ENCODE data around the gene XRCC4. TPM values are rescaled to one million over a fixed set of nuclear protein-coding genes. Genes with fewer than 3 reads are reported as not detected.

XRCC4 gene
- polyA plus RNA-seq, 1 donor: 8.5 TPM

- no peak for DNase-seq
- Histone ChIP-seq H3K4me1 (ENCODE audit: control insufficient read depth, insufficient read depth, low read length) (no peaks in the 10 kb centered on the region), H3K4me3 (ENCODE audit: low read length) (no peak overlapping the region), H3K9me3 (ENCODE audit: control insufficient read depth, low read depth, low read length) (no peaks in the 10 kb centered on the region), H3K27me3 (ENCODE audit: control insufficient read depth, insufficient read depth, low read length) (no peaks in the 10 kb centered on the region), H3K36me3 (ENCODE audit: control insufficient read depth, insufficient read depth, low read length) (no peaks in the 10 kb centered on the region), H3K27ac (ENCODE audit: low read length) (no peak overlapping the region)
Observed at GRCh38 chr5:83219077-83219476, 141.7 kb downstream of the XRCC4 start.

DNA sequence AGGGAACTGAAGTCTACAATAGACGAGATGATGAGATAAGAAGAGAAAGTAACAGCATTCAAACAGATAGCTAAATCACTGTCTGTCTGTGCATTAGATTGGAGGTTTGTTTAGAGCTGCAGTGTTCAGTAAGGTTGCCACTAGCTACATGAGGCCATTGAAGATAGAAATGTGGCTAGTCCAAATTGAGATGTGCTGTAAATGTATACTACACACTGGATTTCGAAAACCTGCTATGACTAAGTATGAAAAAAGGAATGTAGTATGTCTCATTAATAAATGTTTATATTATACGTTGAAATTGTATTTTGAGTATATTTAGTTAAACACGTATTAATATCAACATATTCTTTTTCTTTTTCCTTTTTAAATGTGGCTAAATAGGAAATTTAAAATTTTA, 142.1 kb downstream of the XRCC4 start:
- no peak overlapping the region for H3K4me3 ChIP-seq (ENCODE audit: low read length)
- H3K36me3 ChIP-seq (ENCODE audit: control insufficient read depth, insufficient read depth, low read length): no peaks in the 10 kb centered on the region
- no peaks in the 10 kb centered on the region for H3K9me3 ChIP-seq (ENCODE audit: control insufficient read depth, low read depth, low read length)
- WGBS (ENCODE audit: insufficient coverage, low lambda C conversion rate): 69% methylated on average over 4 of the region's 4 CpGs
- no peak for DNase-seq
- no peak overlapping the region for H3K27ac ChIP-seq (ENCODE audit: low read length)
- H3K27me3 ChIP-seq (ENCODE audit: control insufficient read depth, insufficient read depth, low read length): no peaks in the 10 kb centered on the region
- H3K4me1 ChIP-seq (ENCODE audit: control insufficient read depth, insufficient read depth, low read length): no peaks in the 10 kb centered on the region

GRCh38 chr5:83220331-83220730, 143.0 kb downstream of the XRCC4 start:
- Histone ChIP-seq H3K27me3 (ENCODE audit: control insufficient read depth, insufficient read depth, low read length) (no peaks in the 10 kb centered on the region), H3K4me1 (ENCODE audit: control insufficient read depth, insufficient read depth, low read length) (no peaks in the 10 kb centered on the region), H3K9me3 (ENCODE audit: control insufficient read depth, low read depth, low read length) (no peaks in the 10 kb centered on the region), H3K27ac (ENCODE audit: low read length) (no peak overlapping the region), H3K4me3 (ENCODE audit: low read length) (no peak overlapping the region), H3K36me3 (ENCODE audit: control insufficient read depth, insufficient read depth, low read length) (no peaks in the 10 kb centered on the region)
- no peak for DNase-seq
- 43% methylated on average over 2 of the region's 3 CpGs for WGBS (ENCODE audit: insufficient coverage, low lambda C conversion rate)

- no peak for DNase-seq
- H3K4me3 ChIP-seq (ENCODE audit: low read length): no peak overlapping the region
- H3K27ac ChIP-seq (ENCODE audit: low read length): no peak overlapping the region
- no CpG with 5 or more reads among the region's 2 CpGs for WGBS (ENCODE audit: insufficient coverage, low lambda C conversion rate)
- H3K27me3 ChIP-seq (ENCODE audit: control insufficient read depth, insufficient read depth, low read length): no peaks in the 10 kb centered on the region
- H3K4me1 ChIP-seq (ENCODE audit: control insufficient read depth, insufficient read depth, low read length): no peaks in the 10 kb centered on the region
- no peaks in the 10 kb centered on the region for H3K9me3 ChIP-seq (ENCODE audit: control insufficient read depth, low read depth, low read length)
- no peaks in the 10 kb centered on the region for H3K36me3 ChIP-seq (ENCODE audit: control insufficient read depth, insufficient read depth, low read length)
Observed at GRCh38 chr5:83222906-83223305, 145.6 kb downstream of the XRCC4 start.

DNA sequence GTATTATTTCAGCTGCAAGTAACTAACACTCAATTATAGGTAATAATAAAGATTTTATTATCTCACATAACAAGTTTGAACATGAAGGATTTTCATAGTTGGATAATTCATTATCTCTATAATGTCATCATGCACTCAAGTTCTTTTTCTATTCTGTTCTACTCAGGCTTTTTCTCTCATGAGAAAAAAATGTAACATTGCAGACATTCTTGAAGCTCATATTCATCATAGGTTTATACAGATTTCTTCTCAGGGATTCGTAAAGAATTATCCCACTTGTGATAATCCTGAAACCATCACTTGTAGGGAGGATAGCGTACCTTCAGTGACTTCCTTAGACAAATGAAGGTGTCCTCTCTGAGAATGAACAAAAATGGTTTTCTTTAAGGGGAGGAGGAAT, 150.3 kb downstream of the XRCC4 start:
- H3K4me1 ChIP-seq (ENCODE audit: control insufficient read depth, insufficient read depth, low read length): no peaks in the 10 kb centered on the region
- no peak overlapping the region for H3K4me3 ChIP-seq (ENCODE audit: low read length)
- H3K27me3 ChIP-seq (ENCODE audit: control insufficient read depth, insufficient read depth, low read length): no peaks in the 10 kb centered on the region
- no peak for DNase-seq
- no peaks in the 10 kb centered on the region for H3K9me3 ChIP-seq (ENCODE audit: control insufficient read depth, low read depth, low read length)
- WGBS (ENCODE audit: insufficient coverage, low lambda C conversion rate): 100% methylated on average over 2 of the region's 2 CpGs
- no peak overlapping the region for H3K27ac ChIP-seq (ENCODE audit: low read length)
- H3K36me3 ChIP-seq (ENCODE audit: control insufficient read depth, insufficient read depth, low read length): no peaks in the 10 kb centered on the region

- H3K4me3 ChIP-seq (ENCODE audit: low read length): no peak overlapping the region
- no peaks in the 10 kb centered on the region for H3K4me1 ChIP-seq (ENCODE audit: control insufficient read depth, insufficient read depth, low read length)
- no peaks in the 10 kb centered on the region for H3K9me3 ChIP-seq (ENCODE audit: control insufficient read depth, low read depth, low read length)
- H3K27me3 ChIP-seq (ENCODE audit: control insufficient read depth, insufficient read depth, low read length): no peaks in the 10 kb centered on the region
- no peak for DNase-seq
- H3K27ac ChIP-seq (ENCODE audit: low read length): no peak overlapping the region
- no peaks in the 10 kb centered on the region for H3K36me3 ChIP-seq (ENCODE audit: control insufficient read depth, insufficient read depth, low read length)
Observed at GRCh38 chr5:83230511-83230910, 153.2 kb downstream of the XRCC4 start.

GRCh38 chr5:83244516-83244915, 167.2 kb downstream of the XRCC4 start:
- no CpG with 5 or more reads among the region's 1 CpG for WGBS (ENCODE audit: insufficient coverage, low lambda C conversion rate)
- H3K4me1 ChIP-seq (ENCODE audit: control insufficient read depth, insufficient read depth, low read length): no peaks in the 10 kb centered on the region
- H3K9me3 ChIP-seq (ENCODE audit: control insufficient read depth, low read depth, low read length): no peaks in the 10 kb centered on the region
- no peaks in the 10 kb centered on the region for H3K36me3 ChIP-seq (ENCODE audit: control insufficient read depth, insufficient read depth, low read length)
- no peaks in the 10 kb centered on the region for H3K27me3 ChIP-seq (ENCODE audit: control insufficient read depth, insufficient read depth, low read length)
- no peak overlapping the region for H3K4me3 ChIP-seq (ENCODE audit: low read length)
- no peak overlapping the region for H3K27ac ChIP-seq (ENCODE audit: low read length)
- no peak for DNase-seq

GRCh38 chr5:83245037-83245436, 167.7 kb downstream of the XRCC4 start:
- WGBS (ENCODE audit: insufficient coverage, low lambda C conversion rate): 100% methylated on average over 3 of the region's 3 CpGs
- Histone ChIP-seq H3K9me3 (ENCODE audit: control insufficient read depth, low read depth, low read length) (no peaks in the 10 kb centered on the region), H3K27ac (ENCODE audit: low read length) (no peak overlapping the region), H3K27me3 (ENCODE audit: control insufficient read depth, insufficient read depth, low read length) (no peaks in the 10 kb centered on the region), H3K36me3 (ENCODE audit: control insufficient read depth, insufficient read depth, low read length) (no peaks in the 10 kb centered on the region), H3K4me1 (ENCODE audit: control insufficient read depth, insufficient read depth, low read length) (no peaks in the 10 kb centered on the region), H3K4me3 (ENCODE audit: low read length) (no peak overlapping the region)
- no peak for DNase-seq

GRCh38 chr5:83246071-83246470, 168.7 kb downstream of the XRCC4 start:
- H3K4me1 ChIP-seq (ENCODE audit: control insufficient read depth, insufficient read depth, low read length): no peaks in the 10 kb centered on the region
- H3K4me3 ChIP-seq (ENCODE audit: low read length): no peak overlapping the region
- no CpG with 5 or more reads among the region's 1 CpG for WGBS (ENCODE audit: insufficient coverage, low lambda C conversion rate)
- no peak overlapping the region for H3K27ac ChIP-seq (ENCODE audit: low read length)
- no peak for DNase-seq
- no peaks in the 10 kb centered on the region for H3K36me3 ChIP-seq (ENCODE audit: control insufficient read depth, insufficient read depth, low read length)
- H3K27me3 ChIP-seq (ENCODE audit: control insufficient read depth, insufficient read depth, low read length): no peaks in the 10 kb centered on the region
- H3K9me3 ChIP-seq (ENCODE audit: control insufficient read depth, low read depth, low read length): no peaks in the 10 kb centered on the region

- no peak for DNase-seq
Observed at GRCh38 chr5:83249156-83249555, 171.8 kb downstream of the XRCC4 start.

GRCh38 chr5:83251849-83252248, 174.5 kb downstream of the XRCC4 start:
- H3K36me3 ChIP-seq (ENCODE audit: control insufficient read depth, insufficient read depth, low read length): no peaks in the 10 kb centered on the region
- no peak for DNase-seq
- H3K9me3 ChIP-seq (ENCODE audit: control insufficient read depth, low read depth, low read length): no peaks in the 10 kb centered on the region
- no peak overlapping the region for H3K27ac ChIP-seq (ENCODE audit: low read length)
- no peaks in the 10 kb centered on the region for H3K4me1 ChIP-seq (ENCODE audit: control insufficient read depth, insufficient read depth, low read length)
- H3K27me3 ChIP-seq (ENCODE audit: control insufficient read depth, insufficient read depth, low read length): no peaks in the 10 kb centered on the region
- H3K4me3 ChIP-seq (ENCODE audit: low read length): no peak overlapping the region
- WGBS (ENCODE audit: insufficient coverage, low lambda C conversion rate): 40% methylated on average over 1 of the region's 1 CpG

More at GRCh38 chr5:83249156-83249555, 171.8 kb downstream of the XRCC4 start:
- Histone ChIP-seq H3K4me1 (ENCODE audit: control insufficient read depth, insufficient read depth, low read length) (no peaks in the 10 kb centered on the region), H3K27me3 (ENCODE audit: control insufficient read depth, insufficient read depth, low read length) (no peaks in the 10 kb centered on the region), H3K9me3 (ENCODE audit: control insufficient read depth, low read depth, low read length) (no peaks in the 10 kb centered on the region), H3K36me3 (ENCODE audit: control insufficient read depth, insufficient read depth, low read length) (no peaks in the 10 kb centered on the region), H3K27ac (ENCODE audit: low read length) (no peak overlapping the region), H3K4me3 (ENCODE audit: low read length) (no peak overlapping the region)
- WGBS (ENCODE audit: insufficient coverage, low lambda C conversion rate): no CpG with 5 or more reads among the region's 4 CpGs

All from large intestine (tissue), 3 donors.